Spleen (tissue), 7 donors: ENCODE data around the gene NUP98.

Source experiments
- CTCF ChIP-seq, 11 experiments: fragments of 200-600 bp in 7 of 11; fragments of 450-650 bp in 4 of 11; sonication (generic) in 4 of 11; IDR thresholded peaks in 8 of 11; conservative IDR thresholded peaks in 3 of 11; 1 replicate in 7 of 11; 2 replicates in 4 of 11; pipeline versions ENCODE4 v1.4.0 to v1.8.0; 2016 to 2021; ENCODE audit warnings: antibody characterized with exemption in 11 of 11, inconsistent platforms in 4 of 11, mild to moderate bottlenecking in 1 of 11
- POLR2A ChIP-seq, 3 donors: fragments of 450-650 bp; IDR thresholded peaks; one replicate each; pipeline ENCODE4 v1.5.1; 2017; ENCODE audit warnings: antibody characterized with exemption in 3 of 3, mild to moderate bottlenecking in 1 of 3
- POLR2AphosphoS5 ChIP-seq, 3 donors: sonication (generic); formaldehyde crosslinking; IDR thresholded peaks; one replicate each; pipeline ENCODE4 v1.5.1; 2017; ENCODE audit warnings: antibody characterized with exemption in 3 of 3
- donor health status: DM: no; HTN: no; CAD: no; lungs with moderate emphysema.
- donor health status: DM: no; HTN: no; CAD: no.
- donor health status: DM: no; HTN: no; CAD: no.

- TF ChIP-seq CTCF (IDR thresholded peaks at IDR 0.05 in 8 of 11, conservative IDR thresholded peaks at IDR 0.05 in 3 of 11): no peak
- peak in 2 of 3 donors; percentile 37 to 76 for TF ChIP-seq POLR2AphosphoS5 (IDR thresholded peaks at IDR 0.05)
- no peak for TF ChIP-seq POLR2A (IDR thresholded peaks at IDR 0.05)
Observed at GRCh38 chr11:3837793-3838192, 40.4 kb upstream of the NUP98 start.
